Keratinocyte (primary cell): Measurements from ENCODE around the gene PRADC1. TPM values are rescaled to one million over a fixed set of nuclear protein-coding genes. Genes with fewer than 3 reads are reported as not detected.

Experiments used
- DNase-seq: peaks from one replicate; pipeline ENCODE4 v3.0.0-alpha.2; 2011; ENCODE audit warnings: low read depth, missing footprints, low spot score
- FAIRE-seq: peaks from 2 replicates; lab custom pipeline; 2011; peaks lifted over from hg19 to GRCh38; lab: Jason Lieb, UNC
- H2AFZ ChIP-seq: 2 replicates; pipeline ENCODE4 v1.6.0; 2012; ENCODE audit warnings: low read length, control low read depth, inconsistent platforms; ENCODE audit not compliant: control insufficient read depth
- H3K27ac ChIP-seq: 2 replicates; pipeline ENCODE4 v1.5.1; 2011; ENCODE audit warnings: low read length; ENCODE audit not compliant: control insufficient read depth, insufficient read depth
- H3K27me3 ChIP-seq: 3 replicates; pipeline ENCODE4 v1.6.0; 2011; ENCODE audit warnings: low read length; ENCODE audit not compliant: control insufficient read depth, insufficient read depth; ENCODE audit errors: extremely low read depth
- H3K36me3 ChIP-seq, 2 experiments: 2 replicates in 1 of 2; 3 replicates in 1 of 2; pipeline ENCODE4 v1.5.1; 2011; ENCODE audit warnings: low read length in 2 of 2, mild to moderate bottlenecking in 1 of 2; ENCODE audit not compliant: control insufficient read depth in 2 of 2, insufficient read depth in 2 of 2; ENCODE audit errors: extremely low read depth in 1 of 2
- H3K4me1 ChIP-seq: 3 replicates; pipeline ENCODE4 v1.5.1; 2011; ENCODE audit warnings: low read length; ENCODE audit not compliant: control insufficient read depth, insufficient read depth; ENCODE audit errors: extremely low read depth
- H3K4me2 ChIP-seq: 3 replicates; pipeline ENCODE4 v1.6.0; 2011; ENCODE audit warnings: low read depth, low read length; ENCODE audit not compliant: control insufficient read depth, insufficient read depth; ENCODE audit errors: extremely low read depth
- H3K4me3 ChIP-seq, 3 experiments: fragments of 200-600 bp in 1 of 3; sonication (generic) in 1 of 3; 2 replicates in 2 of 3; 3 replicates in 1 of 3; pipeline ENCODE4 v1.5.1; 2011 to 2016; ENCODE audit warnings: low read length in 3 of 3, mild to moderate bottlenecking in 3 of 3, control low read depth in 2 of 3, inconsistent platforms in 1 of 3, low read depth in 1 of 3, mixed read lengths in 1 of 3, mixed run types in 1 of 3, moderate library complexity in 1 of 3; ENCODE audit not compliant: control insufficient read depth in 2 of 3, insufficient read depth in 2 of 3; ENCODE audit errors: extremely low read depth in 1 of 3
- H3K79me2 ChIP-seq: 2 replicates; pipeline ENCODE4 v1.6.0; 2012; ENCODE audit warnings: low read length; ENCODE audit not compliant: control insufficient read depth, insufficient read depth
- H3K9ac ChIP-seq: 3 replicates; pipeline ENCODE4 v1.6.0; 2011; ENCODE audit warnings: low read length; ENCODE audit not compliant: control insufficient read depth, insufficient read depth; ENCODE audit errors: extremely low read depth
- H3K9me1 ChIP-seq: 3 replicates; pipeline ENCODE4 v1.6.0; 2011; ENCODE audit warnings: low read length; ENCODE audit not compliant: control insufficient read depth, insufficient read depth; ENCODE audit errors: extremely low read depth
- H3K9me3 ChIP-seq: 2 replicates; pipeline ENCODE4 v1.5.1; 2012; ENCODE audit warnings: low read depth, low read length; ENCODE audit not compliant: control insufficient read depth
- H4K20me1 ChIP-seq: 3 replicates; pipeline ENCODE4 v1.6.0; 2011; ENCODE audit warnings: low read length; ENCODE audit not compliant: control insufficient read depth, insufficient read depth; ENCODE audit errors: extremely low read depth
- CTCF ChIP-seq, 3 experiments: IDR thresholded peaks in 1 of 3; conservative IDR thresholded peaks in 1 of 3; optimal IDR thresholded peaks in 1 of 3; 2 replicates in 2 of 3; 3 replicates in 1 of 3; pipeline versions ENCODE3 to v1.5.1; 2011; ENCODE audit warnings: low read length in 3 of 3, mild to moderate bottlenecking in 3 of 3, moderate library complexity in 2 of 3, control low read depth in 1 of 3, inconsistent platforms in 1 of 3; ENCODE audit not compliant: insufficient read depth in 2 of 3; ENCODE audit errors: extremely low read depth in 1 of 3
- EZH2 ChIP-seq: IDR thresholded peaks from one replicate; pipeline ENCODE4 v1.6.1; 2012; ENCODE audit warnings: inconsistent platforms, mild to moderate bottlenecking, low read length, moderate library complexity
- dilution Hi-C: fragments of 300-500 bp; cut with MboI; formaldehyde crosslinking; loops from one replicate; pipeline ENCODE4 v1.7.0; 2020; ENCODE audit warnings: low sequenced_read_pairs; ENCODE audit not compliant: extremely low pct_ligation_motif_present
- polyA plus RNA-seq, 5 experiments: library from polyadenylated mRNA; depleted of rRNA in 3 of 5; stranded (reverse) in 3 of 5; stranded (forward) in 1 of 5; unstranded in 1 of 5; fragments of >200 nt; gene quantifications; 1 replicate in 1 of 5; 2 replicates in 3 of 5; 3 replicates in 1 of 5; pipeline versions ENCODE4 v1.2.1 to v1.2.3, GENCODE V29; 2011 to 2012; ENCODE audit warnings: missing spikeins in 2 of 5, low read depth in 1 of 5, low replicate concordance in 1 of 5

PRADC1 gene
- polyA plus RNA-seq, 1 donor (not counting 4 experiments of a cell fraction or from before 2014, with no cell fraction given): 8.2 TPM

GRCh38 chr2:73252238-73253027 is 19.4 kb upstream of the PRADC1 start:
- TF ChIP-seq EZH2 (no peak), CTCF (optimal IDR thresholded peaks at IDR 0.05 in 1 of 3, IDR thresholded peaks at IDR 0.05 in 1 of 3, conservative IDR thresholded peaks at IDR 0.05 in 1 of 3; ENCODE audit: extremely low read depth in 1 of 3, insufficient read depth in 2 of 3, low read length in 3 of 3) (no peak)
- peaks cover 34 to 57% of the 10 kb centered on the region in 2 experiments for H3K36me3 ChIP-seq
- dilution Hi-C loops: no loop called here
- no peaks in the 10 kb centered on the region for H3K9me3 ChIP-seq
- H3K27ac ChIP-seq: no peak overlapping the region
- H3K9ac ChIP-seq: no peak overlapping the region
- H3K79me2 ChIP-seq: no peaks in the 10 kb centered on the region
- H3K9me1 ChIP-seq: peaks cover 5% of the 10 kb centered on the region
- no peak overlapping the region for H3K4me3 ChIP-seq
- H3K27me3 ChIP-seq: no peaks in the 10 kb centered on the region
- peaks cover 26% of the 10 kb centered on the region for H3K4me1 ChIP-seq
- DNase-seq (no peak), FAIRE-seq (no peak)
- H3K4me2 ChIP-seq: no peak overlapping the region
- H4K20me1 ChIP-seq: peaks cover 7% of the 10 kb centered on the region
- H2AFZ ChIP-seq: no peak overlapping the region

- TF ChIP-seq CTCF (optimal IDR thresholded peaks at IDR 0.05 in 1 of 3, IDR thresholded peaks at IDR 0.05 in 1 of 3, conservative IDR thresholded peaks at IDR 0.05 in 1 of 3; ENCODE audit: extremely low read depth in 1 of 3, insufficient read depth in 2 of 3, low read length in 3 of 3): no peak
- TF ChIP-seq EZH2: no peak
- H3K27me3 ChIP-seq: no peaks in the 10 kb centered on the region
- H3K36me3 ChIP-seq: peaks cover 42 to 66% of the 10 kb centered on the region in 2 experiments
- dilution Hi-C loops: no loop called here
- FAIRE-seq (no peak), DNase-seq (no peak)
- H3K4me3 ChIP-seq: no peak overlapping the region
- peaks cover 5% of the 10 kb centered on the region for H3K9me1 ChIP-seq
- H3K79me2 ChIP-seq: peaks cover 7% of the 10 kb centered on the region
- no peak overlapping the region for H3K4me2 ChIP-seq
- H3K4me1 ChIP-seq: peaks cover 26% of the 10 kb centered on the region
- H3K27ac ChIP-seq: no peak overlapping the region
- H3K9ac ChIP-seq: no peak overlapping the region
- H2AFZ ChIP-seq: no peak overlapping the region
- H3K9me3 ChIP-seq: no peaks in the 10 kb centered on the region
- peaks cover 16% of the 10 kb centered on the region for H4K20me1 ChIP-seq
Observed at GRCh38 chr2:73250872-73251846, 18.1 kb upstream of the PRADC1 start.
